H1 (cell line): ENCODE data around the gene RUNX1. TPM values are rescaled to one million over a fixed set of nuclear protein-coding genes. Genes with fewer than 3 reads are reported as not detected.

Experiments
- BRCA1 ChIP-seq: IDR thresholded peaks from 2 replicates; pipeline ENCODE4 v1.6.1; 2012; ENCODE audit warnings: low read depth, low read length, improper control_type of control experiment
- CBX5 ChIP-seq: fragments of 300-800, 300-1000 bp; sonication (generic); IDR thresholded peaks from 2 replicates; pipeline ENCODE4 v1.7.1; 2016; ENCODE audit warnings: antibody characterized with exemption, low read length, low read depth
- POLR2AphosphoS5 ChIP-seq: IDR thresholded peaks from 2 replicates; pipeline ENCODE4 v1.6.1; 2011; ENCODE audit warnings: low read depth, low read length
- RFX5 ChIP-seq: IDR thresholded peaks from 2 replicates; pipeline ENCODE4 v1.6.1; 2011; ENCODE audit warnings: low read depth, low read length, improper control_type of control experiment, borderline replicate concordance
- RNF2 ChIP-seq: fragments of 200-900, 300-1000 bp; sonication (generic); IDR thresholded peaks from 2 replicates; pipeline ENCODE4 v1.7.1; 2016; ENCODE audit warnings: borderline replicate concordance, low read depth, mild to moderate bottlenecking, antibody characterized with exemption, low read length; ENCODE audit not compliant: poor library complexity, severe bottlenecking; ENCODE audit errors: missing control alignments
- RXRA ChIP-seq: IDR thresholded peaks from 2 replicates; pipeline ENCODE4 v1.6.1; 2011; ENCODE audit warnings: low read depth, mild to moderate bottlenecking, low read length, moderate library complexity; ENCODE audit not compliant: insufficient read depth
- SRF ChIP-seq: IDR thresholded peaks from 2 replicates; pipeline ENCODE4 v1.6.1; 2011; ENCODE audit warnings: mild to moderate bottlenecking, low read depth, low read length, moderate library complexity
- TCF12 ChIP-seq: IDR thresholded peaks from 2 replicates; pipeline ENCODE4 v1.6.1; 2011; ENCODE audit warnings: low read depth, mild to moderate bottlenecking, low read length
- polyA plus RNA-seq, 7 experiments: library from polyadenylated mRNA; depleted of rRNA in 3 of 7; stranded (reverse) in 5 of 7; unstranded in 2 of 7; fragments of >200 nt in 5 of 7; fragments of 200-250 nt in 2 of 7; gene quantifications; 1 replicate in 5 of 7; 2 replicates in 1 of 7; 4 replicates in 1 of 7; pipeline versions ENCODE4 v1.2.1 to v1.2.3, GENCODE V29; 2011 to 2013; ENCODE audit warnings: missing spikeins in 2 of 7, mixed read lengths in 2 of 7
- total RNA-seq: library from RNA; stranded (reverse); fragmentation: NEBNext Ultra II Directional; extraction: Animal tissue kit (Norgen Biotek cat#: 25700); gene quantifications from 2 replicates; pipeline ENCODE4 v1.2.1, GENCODE V29; 2021

Gene RUNX1
- total and polyA plus RNA-seq, 2 of the 8 experiments (the other 6 are each of a cell fraction or from before 2014, with no cell fraction given), result 0.20 to 0.60 TPM

DNA sequence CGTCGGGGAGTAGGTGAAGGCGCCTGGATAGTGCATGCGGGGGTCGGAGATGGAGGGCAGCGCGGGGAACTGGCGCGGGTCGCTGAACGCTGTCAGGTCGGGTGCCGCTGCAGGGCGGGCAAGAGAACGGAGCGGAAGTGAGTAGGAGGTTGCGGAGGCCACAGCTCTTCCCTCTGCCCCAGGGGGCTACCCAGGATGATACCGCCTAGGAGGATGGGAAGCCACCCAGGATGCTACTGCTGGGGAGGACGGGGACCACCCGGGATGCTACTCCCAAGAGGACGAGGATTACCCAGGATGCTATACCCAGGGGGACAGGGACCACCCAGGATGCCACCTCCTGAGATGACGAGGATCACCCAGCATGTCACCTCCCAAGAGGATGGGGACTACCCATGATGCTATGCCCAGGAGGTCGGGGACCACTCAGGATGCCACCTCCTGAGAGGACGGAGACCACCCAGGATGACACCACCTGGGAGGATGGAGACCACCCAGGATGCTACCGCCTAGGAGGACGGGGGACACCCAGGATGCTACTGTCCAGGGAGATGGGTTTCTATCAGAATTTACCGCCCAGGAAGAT lies 256.5 kb downstream of the RUNX1 start (continued):
- TF ChIP-seq RNF2 (no peak), SRF (no peak), CBX5 (no peak), RFX5 (no peak), BRCA1 (no peak), TCF12 (no peak), RXRA (no peak), POLR2AphosphoS5 (no peak)
